ENCODE results near the gene ANKRD50.

The ANKRD50 gene

GRCh38 chr4:124708517-124709300 is 3.8 kb downstream of the ANKRD50 start:
- no peak for DNase-seq

- DNase-seq = no peak
These were observed 7.1 kb downstream of the ANKRD50 start for GRCh38 chr4:124705393-124705792.

GRCh38 chr4:124703154-124703553 is 9.4 kb downstream of the ANKRD50 start:
- no peak for DNase-seq

- no peak for DNase-seq
These were observed 15.1 kb downstream of the ANKRD50 start for GRCh38 chr4:124697441-124697840.

GRCh38 chr4:124696182-124696581 is 16.4 kb downstream of the ANKRD50 start:
- no peak for DNase-seq

GRCh38 chr4:124694946-124695598 is 17.5 kb downstream of the ANKRD50 start:
- no peak for DNase-seq

GRCh38 chr4:124694306-124694705 is 18.2 kb downstream of the ANKRD50 start:
- DNase-seq = no peak

- DNase-seq = no peak
These were observed 20.7 kb downstream of the ANKRD50 start for GRCh38 chr4:124691801-124692200.

- DNase-seq = no peak
These were observed 26.3 kb downstream of the ANKRD50 start for GRCh38 chr4:124686279-124686678.

- DNase-seq = no peak
These were observed 26.7 kb downstream of the ANKRD50 start for GRCh38 chr4:124685851-124686250.

- DNase-seq = no peak
These were observed 28.2 kb downstream of the ANKRD50 start for GRCh38 chr4:124684301-124684700.

GRCh38 chr4:124682384-124682783 is 30.1 kb downstream of the ANKRD50 start:
- DNase-seq = no peak

GRCh38 chr4:124666496-124666895 is 46.0 kb downstream of the ANKRD50 start:
- DNase-seq = no peak

- no peak for DNase-seq
These were observed 53.7 kb downstream of the ANKRD50 start for GRCh38 chr4:124658795-124659194.

GRCh38 chr4:124650614-124651013 is 61.9 kb downstream of the ANKRD50 start:
- DNase-seq = no peak

GRCh38 chr4:124647599-124647998 is 64.9 kb downstream of the ANKRD50 start:
- no peak for DNase-seq

GRCh38 chr4:124644621-124645020 is 67.9 kb downstream of the ANKRD50 start:
- DNase-seq = no peak

GRCh38 chr4:124642846-124643245 is 69.7 kb downstream of the ANKRD50 start:
- DNase-seq = no peak

GRCh38 chr4:124641715-124642381 is 70.7 kb downstream of the ANKRD50 start:
- DNase-seq = peak; percentile 1

- no peak for DNase-seq
These were observed 72.4 kb downstream of the ANKRD50 start for GRCh38 chr4:124640022-124640730.

GRCh38 chr4:124637321-124637720 is 75.2 kb downstream of the ANKRD50 start:
- DNase-seq = no peak

GRCh38 chr4:124636788-124637187 is 75.7 kb downstream of the ANKRD50 start:
- DNase-seq = no peak

GRCh38 chr4:124635331-124635730 is 77.2 kb downstream of the ANKRD50 start:
- DNase-seq = no peak

Measured in NCI-H1105 treated with DMSO at 0.1 percent for 48 hours (cell line).